Left lobe of liver (tissue), 2 donors: ENCODE results near the gene CEL. TPM values are rescaled to one million over a fixed set of nuclear protein-coding genes. Genes with fewer than 3 reads are reported as not detected.
"Not testable (repeated sequence)": the region's sequence is repeated elsewhere in the genome, so short reads cannot be mapped to it uniquely, and the experiment has no call there.

Experiments
- ATAC-seq: fragments of 200-7000 bp; cut with Tn5 transposase; one replicate; pipeline ENCODE4 v1.9.1; 2020; ENCODE audit warnings: mild to moderate bottlenecking, moderate library complexity
- DNase-seq: peaks from one replicate; pipeline ENCODE4 v3.0.0-alpha.2; 2020; ENCODE audit warnings: low spot score
- total RNA-seq: library from RNA; stranded (reverse); gene quantifications from one replicate; pipeline ENCODE4 v1.2.1, GENCODE V29; 2021
- donor health status: DM: no; HTN: no; CAD: no; lungs with moderate emphysema.
- donor health status: DM: no; HTN: yes; CAD: no.

CEL gene
- total RNA-seq, 1 donor from 2014 or later: 7.7 TPM

DNA sequence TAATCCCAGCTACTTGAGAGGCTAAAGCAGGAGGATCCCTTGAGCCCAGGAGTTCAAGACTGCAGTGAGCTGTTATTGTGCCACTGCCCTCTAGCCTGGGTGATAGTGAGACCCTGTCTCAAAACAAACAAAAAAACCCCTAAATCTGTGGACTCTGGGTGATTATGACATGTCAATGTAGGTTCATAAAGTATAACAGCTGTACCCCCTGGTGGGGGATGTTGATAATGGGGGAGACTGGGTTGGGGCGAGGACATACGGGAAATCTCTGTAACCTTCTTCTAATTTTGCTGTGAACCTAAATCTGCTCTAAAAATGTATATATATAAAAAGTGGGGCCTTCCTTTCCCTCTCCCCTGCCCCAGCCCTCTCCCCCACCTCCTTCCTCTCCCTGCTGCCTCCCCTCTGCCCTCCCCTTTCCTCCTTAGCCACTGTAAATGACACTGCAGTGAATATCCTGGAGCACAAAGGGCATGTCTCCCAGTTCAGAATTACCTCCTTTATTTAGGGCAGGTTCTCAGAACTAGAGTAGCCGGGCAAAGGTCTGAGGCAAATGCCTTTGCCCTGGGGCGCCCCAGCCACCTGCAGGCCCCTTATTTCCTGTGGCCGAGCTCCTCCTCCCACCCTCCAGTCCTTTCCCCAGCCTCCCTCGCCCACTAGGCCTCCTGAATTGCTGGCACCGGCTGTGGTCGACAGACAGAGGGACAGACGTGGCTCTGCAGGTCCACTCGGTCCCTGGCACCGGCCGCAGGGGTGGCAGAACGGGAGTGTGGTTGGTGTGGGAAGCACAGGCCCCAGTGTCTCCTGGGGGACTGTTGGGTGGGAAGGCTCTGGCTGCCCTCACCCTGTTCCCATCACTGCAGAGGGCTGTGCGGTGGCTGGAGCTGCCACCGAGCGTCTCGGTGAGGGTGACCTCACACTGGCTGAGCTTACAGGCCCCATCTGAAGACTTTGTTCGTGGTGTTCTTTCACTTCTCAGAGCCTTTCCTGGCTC is 19.3 kb downstream of the CEL start:
- DNase-seq, ATAC-seq: not testable (repeated sequence)

DNA sequence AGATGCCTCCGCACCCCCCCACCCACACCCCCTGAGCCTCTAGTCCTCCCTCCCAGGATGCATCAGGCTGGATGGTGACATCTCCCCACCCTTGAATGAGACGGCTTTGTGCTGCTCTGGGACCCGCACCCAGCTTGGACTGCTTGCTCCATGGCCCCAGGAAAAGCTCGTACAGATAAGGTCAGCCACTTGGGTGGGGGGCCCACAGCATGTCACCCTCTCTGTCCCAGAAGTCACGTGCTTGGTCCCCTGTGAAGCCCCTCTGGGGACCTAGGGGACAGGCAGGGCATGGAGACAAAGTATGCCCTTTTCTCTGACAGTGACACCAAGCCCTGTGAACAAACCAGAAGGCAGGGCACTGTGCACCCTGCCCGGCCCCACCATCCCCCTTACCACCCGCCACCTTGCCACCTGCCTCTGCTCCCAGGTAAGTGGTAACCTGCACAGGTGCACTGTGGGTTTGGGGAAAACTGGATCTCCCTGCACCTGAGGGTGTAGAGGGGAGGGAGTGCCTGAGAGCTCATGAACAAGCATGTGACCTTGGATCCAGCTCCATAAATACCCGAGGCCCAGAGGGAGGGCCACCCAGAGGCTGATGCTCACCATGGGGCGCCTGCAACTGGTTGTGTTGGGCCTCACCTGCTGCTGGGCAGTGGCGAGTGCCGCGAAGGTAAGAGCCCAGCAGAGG is 20.3 kb downstream of the CEL start:
- not testable (repeated sequence) for ATAC-seq, DNase-seq

DNA sequence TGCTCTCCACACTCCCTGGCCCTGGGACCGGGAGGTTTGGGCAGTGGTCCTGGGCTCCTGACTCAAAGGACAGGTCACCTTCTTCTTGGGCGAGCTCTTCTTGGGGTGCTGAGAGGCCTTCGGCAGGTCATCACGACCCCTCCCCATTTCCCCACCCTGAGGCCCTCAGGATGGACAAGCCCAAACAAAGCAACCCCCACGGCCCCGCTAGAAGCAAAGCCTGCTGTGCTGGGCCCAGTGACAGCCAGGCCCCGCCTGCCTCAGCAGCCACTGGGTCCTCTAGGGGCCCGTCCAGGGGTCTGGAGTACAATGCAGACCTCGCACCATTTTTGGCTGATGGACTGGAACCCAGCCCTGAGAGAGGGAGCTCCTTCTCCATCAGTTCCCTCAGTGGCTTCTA is 21.9 kb downstream of the CEL start:
- DNase-seq, ATAC-seq: not testable (repeated sequence)

DNA sequence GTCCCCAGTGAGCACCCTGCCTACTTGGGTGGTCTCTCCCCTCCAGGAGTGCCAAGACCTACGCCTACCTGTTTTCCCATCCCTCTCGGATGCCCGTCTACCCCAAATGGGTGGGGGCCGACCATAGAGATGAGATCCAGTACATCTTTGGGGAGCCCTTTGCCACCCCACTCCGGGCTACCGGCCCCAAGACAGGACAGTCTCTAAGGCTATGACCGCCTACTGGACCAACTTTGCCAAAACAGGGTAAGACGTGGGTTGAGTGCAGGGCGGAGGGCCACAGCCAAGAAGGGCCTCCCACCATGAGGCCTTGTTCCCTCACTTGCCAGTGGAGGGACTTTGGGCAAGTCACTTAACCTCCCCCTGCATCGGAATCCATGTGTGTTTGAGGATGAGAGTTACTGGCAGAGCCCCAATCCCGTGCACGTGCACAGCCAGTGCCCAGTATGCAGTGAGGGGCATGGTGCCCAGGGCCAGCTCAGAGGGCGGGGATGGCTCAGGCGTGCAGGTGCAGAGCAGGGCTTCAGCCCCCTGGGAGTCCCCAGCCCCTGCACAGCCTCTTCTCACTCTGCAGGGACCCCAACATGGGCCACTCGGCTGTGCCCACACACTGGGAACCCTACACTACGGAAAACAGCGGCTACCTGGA is 24.6 kb downstream of the CEL start:
- ATAC-seq: peak; percentile 35
- not testable (repeated sequence) for DNase-seq

DNA sequence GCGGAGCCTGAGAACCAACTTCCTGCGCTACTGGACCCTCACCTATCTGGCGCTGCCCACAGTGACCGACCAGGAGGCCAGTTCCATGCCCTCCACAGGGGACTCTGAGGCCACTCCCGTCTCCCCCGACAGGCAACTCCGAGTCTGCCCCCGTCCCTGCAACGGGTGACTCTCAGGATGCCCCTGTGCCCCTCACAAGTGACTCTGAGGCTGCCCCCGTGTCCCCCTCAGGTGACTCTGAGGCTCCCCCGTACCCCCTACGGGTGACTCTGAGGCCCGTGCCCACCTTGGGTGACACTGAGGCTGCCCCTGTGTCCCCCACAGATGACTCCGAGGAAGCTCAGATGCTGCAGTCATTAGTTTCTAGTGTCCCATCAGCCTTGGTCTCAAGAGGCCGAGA is 25.1 kb downstream of the CEL start:
- ATAC-seq: no peak

DNA sequence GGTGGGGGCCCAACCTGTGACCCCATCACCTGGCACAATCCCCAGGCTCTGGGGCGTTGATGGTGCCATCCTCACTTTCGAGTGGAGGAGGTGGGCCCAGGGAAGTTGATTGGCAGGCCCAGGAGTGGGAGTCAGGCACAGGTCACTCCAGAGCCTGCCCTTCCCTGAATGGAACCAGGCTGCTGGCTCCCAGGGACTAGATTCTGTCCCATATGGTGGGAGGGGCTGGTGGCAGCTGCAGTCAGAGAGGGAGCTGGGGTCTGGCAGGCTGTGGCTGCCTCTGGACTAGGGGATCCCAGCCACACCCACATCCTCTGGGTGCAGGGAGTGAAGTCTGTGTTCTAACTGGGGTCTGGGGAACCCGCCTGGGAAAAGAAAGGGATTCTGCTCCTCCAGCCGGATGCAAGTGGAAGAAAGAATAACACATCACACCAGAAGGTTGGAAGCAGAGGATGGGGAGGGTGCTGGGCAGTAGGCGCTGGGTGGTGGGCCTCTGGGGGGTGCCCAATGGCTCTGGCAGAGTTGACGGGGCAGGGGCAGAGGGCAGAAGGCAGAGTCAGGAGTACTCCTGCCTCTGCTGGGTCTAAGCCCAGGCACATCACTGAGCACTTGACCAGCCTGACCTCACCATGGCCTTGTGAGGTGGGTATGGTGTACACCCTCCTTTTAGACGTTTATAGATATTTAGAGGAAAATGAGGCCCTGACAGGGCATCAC is 25.8 kb downstream of the CEL start:
- no peak for DNase-seq
- no peak for ATAC-seq

More for the DNA sequence above, 25.1 kb downstream of the CEL start:
- DNase-seq: no peak

DNA sequence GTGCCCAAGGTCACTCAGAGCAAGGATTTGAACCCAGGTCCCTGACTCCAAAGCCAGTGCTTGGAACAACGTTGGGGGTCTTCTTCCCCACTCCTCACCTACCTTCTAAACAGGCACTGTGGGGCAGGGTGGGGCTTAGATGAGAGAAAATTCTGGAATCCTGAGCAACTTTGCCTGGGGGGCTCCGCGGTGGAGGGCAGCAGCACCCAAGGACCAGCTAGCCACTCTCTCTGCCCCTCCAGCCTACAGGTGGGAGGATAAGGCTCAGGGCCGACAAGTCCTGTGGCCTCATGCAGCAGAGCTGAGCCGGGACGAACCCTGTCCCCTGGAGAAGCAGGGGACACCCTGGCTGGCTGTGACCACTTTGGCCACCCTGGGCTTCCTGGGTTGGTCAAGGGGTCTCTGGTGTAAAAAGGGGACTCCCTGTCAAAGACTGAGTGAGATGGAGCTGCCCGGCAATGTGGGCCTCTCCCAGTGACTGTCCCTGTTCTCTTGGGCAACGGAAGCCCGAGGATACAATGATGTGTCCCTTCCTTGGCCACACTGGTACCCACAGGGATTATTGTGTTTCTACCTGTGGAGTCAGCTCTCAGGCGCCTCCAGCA is 26.5 kb downstream of the CEL start:
- no peak for ATAC-seq
- no peak for DNase-seq

DNA sequence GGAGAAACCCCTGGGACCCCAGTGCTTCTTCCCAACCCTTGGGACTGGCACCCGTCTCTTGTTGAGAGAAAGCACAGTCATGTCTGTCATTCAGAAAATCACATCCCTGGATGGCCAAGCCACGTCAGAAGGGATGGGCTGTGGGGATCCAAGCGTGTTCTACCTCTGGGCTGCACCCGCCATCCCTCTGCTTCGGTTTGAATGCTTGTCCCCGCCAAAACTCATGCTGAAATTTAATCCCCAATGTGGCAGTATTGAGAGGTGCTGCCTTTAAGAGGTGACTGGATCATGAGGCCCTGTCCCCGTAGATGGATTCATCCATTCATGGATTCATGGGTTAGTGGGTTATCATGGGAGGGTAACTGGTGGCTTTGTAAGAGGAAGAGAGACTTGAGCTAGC is 27.0 kb downstream of the CEL start:
- no peak for ATAC-seq
- DNase-seq: no peak

DNA sequence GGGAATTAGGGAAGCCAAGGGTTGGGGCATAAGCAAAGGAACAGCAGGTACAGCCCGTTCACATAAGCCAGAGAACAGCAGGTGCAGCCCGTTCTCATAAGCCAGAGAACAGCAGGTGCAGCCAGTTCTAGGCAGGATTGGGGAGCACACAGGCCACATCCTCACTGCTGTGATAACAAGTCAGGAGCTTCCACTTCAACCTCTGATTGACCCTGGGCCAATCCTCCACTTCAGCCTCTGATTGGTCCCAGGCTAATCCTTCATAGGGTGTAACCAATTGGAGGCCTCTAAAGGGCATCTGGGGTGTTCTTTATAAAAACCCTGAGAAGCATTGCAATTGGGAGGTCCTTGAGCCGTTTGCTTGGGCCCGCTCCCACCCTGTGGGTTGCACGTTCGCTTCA is 27.5 kb downstream of the CEL start:
- DNase-seq (no peak), ATAC-seq (no peak)

DNA sequence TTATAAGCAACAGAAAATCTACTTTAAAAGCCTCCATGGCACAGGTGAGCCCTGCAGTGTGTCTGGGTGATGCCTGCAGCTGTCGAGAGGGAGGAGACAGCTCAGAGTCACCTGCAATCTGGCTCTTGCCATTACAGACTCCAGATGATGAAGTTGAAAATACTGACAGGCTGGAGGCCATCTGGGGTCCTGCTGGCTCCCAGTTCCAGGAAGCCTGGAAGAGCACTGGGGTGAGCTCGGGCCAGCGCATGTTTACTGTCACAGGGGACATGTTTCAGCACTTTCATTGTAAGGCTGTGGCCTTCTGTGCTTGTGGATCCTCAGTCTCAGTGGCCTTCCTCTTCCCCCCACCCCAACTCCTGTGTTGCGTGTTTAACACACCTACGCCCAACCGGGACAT is 28.4 kb downstream of the CEL start:
- DNase-seq (no peak), ATAC-seq (no peak)

DNA sequence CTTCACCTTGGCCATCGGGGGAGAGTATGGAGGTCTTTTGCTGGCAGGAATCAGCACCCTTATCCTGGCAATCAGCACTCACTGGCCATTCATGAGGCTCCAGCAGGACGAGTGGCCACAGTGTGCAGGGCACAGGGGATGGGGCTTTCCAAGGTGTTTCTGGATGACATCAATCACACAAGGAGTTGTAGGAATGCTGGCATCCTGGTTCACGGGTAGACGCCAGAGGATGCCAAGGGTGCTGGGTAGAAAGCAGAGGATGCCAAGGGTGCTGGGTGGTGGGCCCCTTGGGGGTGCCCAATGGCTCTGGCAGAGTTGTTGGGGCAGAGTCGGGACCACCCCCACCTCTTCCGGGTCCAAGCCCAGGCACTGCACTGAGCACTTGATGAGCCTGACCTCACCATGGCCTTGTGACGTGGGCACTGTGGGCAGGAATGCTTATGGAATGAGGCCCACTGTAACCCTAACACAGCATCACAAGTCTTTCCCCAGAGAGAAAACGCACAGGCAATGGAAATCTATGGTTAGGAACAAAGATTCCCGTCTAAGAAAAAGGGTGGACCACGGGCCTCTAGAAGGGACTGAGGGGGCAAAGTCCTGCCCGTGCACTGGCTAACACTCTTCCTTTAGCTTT is 29.1 kb downstream of the CEL start:
- ATAC-seq: no peak
- DNase-seq: no peak

DNA sequence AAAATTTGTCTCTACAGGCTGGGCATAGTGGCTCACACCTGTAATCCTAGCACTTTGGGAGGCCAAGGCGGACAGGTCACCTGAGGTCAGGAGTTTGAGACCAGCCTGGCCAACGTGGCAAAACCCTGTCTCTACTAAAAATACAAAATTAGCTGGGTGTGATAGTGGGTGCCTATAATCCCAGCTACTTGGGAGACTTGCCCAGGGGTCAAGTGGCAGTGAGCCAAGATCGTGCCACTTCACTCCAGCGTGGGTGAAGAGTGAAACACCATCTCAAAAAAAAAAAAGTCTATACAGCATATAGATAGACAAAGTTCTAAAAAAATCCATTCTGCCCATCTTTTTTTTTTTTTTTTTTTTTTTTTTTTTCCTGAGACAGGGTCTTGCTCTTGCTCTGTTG is 32.6 kb downstream of the CEL start:
- DNase-seq, ATAC-seq: not testable (repeated sequence)

DNA sequence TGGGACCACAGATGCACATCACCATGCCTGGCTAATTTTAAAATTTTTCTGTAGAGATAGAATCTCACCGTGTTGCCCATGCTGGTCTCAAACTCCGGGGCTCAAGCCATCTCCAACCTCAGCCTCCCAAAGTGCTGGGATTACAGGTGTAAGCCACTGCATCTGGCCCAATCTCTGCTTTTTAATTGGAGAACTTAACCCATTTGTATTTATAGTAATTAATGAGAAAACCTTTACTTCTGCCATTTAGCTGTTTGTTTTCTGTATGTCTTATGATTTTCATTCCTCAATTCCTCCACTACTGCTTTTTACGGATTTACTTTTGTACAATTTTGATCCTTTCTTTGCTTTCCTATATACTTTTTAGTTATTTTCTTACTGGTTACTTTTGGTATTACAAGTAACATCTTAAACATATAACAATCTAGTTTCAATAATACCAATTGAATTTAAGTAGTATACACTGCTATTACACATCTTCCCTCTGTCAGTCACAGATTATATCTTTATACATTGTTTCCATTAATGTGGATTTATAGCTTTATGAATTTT is 33.1 kb downstream of the CEL start:
- DNase-seq: no peak
- ATAC-seq: no peak

DNA sequence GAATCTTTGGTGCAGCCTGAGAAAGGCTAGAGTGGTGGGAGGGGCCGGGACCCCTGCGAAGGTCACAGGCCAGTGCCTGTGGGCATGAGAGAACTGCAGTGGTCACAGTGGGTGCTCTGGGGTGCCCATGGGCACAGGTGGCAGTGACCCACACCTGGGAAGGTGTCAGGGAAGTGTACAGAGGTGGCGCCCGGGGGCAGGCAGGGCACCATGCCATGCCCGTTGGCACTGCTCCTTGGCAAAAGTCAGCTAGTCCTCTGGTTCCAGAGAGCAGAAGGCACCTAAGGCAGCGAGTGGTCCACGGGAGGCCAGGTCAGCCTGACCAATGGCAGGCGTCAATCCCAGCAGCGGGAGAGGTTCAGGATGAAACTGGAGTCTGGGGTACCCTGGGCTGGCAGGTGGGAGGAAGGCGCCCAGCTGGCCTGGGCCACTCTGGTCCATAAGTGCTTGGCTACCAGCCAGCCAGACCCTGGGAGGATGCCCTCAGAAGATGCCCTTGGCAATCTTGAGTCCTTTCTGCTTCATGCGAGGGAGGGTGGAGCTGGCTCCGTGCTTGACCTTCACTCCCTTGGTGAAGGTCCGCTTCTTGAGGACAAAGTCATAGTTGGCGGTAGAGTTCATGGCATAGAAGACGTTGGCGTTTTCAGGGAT is 36.4 kb downstream of the CEL start:
- peak; percentile 75 for ATAC-seq
- no peak for DNase-seq

DNA sequence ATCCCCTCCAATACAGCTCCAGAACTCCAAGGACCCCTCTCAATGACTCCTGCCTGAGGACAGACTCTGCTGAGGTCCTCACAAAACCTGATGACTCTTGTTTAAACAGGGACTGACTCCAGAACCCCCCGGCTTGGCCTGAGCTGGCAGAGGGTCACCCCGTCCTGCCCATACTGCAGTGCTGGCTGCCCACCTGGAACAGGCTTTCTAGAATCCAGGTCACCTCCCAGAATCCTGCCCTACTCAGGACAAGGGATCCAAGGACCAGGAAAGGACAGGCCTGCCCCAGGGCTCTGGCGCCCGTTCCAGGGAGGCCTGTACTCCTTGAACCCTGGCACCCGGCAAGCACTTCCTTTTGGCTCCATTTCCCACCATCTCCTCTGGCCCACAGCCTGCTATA is 37.1 kb downstream of the CEL start:
- DNase-seq: no peak
- no peak for ATAC-seq

DNA sequence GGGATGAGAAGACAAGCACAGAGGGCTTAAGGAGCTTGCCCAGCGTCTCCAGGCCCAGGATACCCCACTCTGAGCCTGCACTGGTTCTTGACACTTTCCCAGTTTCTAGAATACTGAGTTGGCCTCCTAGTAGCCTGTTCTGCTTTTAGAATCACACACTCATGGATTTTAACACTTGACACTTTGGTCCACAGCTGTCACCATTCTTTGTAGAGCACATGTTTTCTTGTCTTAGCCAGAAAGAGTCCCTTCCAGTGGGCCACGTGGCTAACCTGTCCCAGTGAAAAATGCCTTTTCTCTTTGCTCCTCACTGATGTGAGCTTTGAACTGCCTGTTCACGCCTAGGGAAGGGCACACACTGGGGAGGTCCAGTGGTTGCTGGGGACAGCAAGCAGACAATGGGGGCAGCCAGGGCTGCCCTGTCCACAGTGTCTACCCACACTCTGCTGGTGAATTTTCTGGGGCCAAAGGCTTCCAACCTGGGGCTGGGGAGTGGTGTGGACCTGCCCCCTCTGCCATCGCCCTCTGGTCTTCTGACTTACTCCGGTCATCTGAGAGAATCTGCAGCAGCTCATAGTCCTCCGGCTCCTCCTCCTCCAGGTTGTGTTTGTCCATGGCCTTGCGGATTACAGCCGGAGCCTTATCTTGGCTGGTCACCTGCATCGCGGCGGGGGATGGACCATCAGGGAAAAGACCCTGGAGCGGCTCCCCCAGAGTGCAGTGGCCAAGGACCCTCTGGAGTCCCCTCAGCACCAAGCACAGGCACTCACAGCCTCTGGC is 38.1 kb downstream of the CEL start:
- DNase-seq (no peak), ATAC-seq (no peak)

DNA sequence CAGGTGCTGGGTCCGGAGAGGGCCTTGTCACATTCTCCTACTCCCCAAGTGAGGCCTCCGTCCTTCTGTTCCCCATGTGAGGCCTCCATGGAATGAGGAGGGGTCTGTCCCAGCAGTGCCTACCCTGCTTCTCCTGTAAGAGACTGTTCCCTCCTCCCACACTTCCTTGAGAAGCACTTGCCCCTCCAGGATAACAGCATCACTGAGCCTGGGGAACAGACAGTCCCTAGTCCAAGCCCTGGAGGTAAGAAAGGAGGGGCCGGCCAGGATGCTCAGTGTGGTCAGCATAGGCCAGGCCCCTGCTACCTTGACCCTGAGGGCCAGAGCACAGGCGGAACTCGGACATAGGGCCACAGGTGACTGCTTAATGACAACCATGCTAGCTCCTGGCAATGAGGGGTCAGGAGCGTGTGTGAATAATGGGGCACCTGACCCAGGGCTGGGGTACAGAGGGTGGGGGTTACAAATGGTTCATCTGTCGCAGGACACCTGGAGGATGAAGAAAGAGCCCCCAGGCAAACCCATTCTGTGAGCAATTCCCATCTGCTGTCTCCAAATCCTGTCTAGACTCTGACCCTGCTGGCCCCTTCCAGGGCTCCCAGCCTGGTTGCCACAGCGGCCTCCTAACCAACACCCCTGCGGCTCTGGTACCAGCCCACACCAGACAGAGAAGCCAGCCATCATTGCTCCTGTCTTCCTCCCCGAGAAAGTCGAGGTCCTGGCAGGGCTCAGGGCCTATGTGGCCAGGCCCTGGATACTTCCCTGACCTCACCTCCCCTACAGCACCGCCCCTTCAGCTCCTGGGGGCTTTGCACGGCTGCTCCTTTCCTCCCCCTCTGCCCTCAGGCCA is 39.0 kb downstream of the CEL start:
- DNase-seq: no peak
- ATAC-seq: no peak
